GM10847 (cell line): ENCODE measurements around the gene SIK3.

Experiments used
- POLR2A ChIP-seq: IDR thresholded peaks from 2 replicates; pipeline ENCODE4 v1.6.1; 2011; ENCODE audit not compliant: insufficient read length; ENCODE audit errors: extremely low read depth

SIK3 gene

DNA sequence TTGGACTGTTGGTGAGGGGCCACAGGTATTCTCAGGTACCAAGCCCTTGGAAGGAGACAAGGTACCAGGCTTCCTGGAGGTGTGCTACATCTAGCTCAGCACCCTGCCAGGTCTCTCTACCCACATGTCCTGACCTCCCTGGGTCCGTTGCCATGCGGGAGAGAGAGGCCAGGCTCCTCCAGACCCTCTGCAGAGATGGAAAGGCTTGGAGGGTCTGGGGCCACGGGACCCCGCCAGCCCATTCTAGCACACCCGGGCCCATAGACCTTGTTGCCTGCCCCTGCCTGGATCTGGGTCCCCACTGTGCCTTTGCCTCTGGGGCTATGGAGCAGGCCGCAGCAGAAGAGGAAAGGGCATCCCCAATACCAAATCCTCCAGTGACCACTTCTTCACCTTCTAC is 270.8 kb downstream of the SIK3 start:
- TF ChIP-seq POLR2A, result no peak

DNA sequence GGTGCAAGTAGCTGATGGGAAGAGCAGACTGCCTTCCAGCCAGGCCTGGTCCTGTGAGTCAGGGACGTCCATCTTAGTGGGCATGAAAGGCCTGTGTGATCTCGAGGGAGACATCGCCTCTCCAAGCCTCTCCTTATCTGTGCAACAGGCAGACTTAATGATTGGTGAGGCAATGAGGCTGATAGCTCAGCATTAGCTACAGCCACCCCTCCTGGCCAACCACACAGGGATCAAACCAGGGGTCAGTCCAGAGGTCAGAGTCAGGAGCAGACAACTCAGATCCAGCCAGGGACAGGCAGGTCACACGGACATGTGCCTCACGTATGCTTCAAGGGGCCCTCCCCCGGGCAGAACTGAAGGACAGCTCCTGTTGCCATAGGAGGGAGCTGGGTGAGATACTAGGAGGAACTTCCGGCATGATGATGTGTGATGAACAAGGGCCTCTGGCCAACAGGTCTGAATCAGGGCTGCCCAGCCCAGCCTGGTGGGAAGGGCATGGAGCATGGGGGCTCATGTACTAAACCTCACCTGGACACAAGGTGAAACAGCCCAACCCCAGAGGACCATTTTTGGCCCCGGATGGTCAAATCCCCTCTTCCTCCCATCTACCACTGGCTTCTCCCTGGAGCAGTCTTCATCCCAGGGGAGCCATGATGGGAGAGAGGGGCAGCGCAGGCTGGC is 271.3 kb downstream of the SIK3 start:
- TF ChIP-seq POLR2A, result no peak

DNA sequence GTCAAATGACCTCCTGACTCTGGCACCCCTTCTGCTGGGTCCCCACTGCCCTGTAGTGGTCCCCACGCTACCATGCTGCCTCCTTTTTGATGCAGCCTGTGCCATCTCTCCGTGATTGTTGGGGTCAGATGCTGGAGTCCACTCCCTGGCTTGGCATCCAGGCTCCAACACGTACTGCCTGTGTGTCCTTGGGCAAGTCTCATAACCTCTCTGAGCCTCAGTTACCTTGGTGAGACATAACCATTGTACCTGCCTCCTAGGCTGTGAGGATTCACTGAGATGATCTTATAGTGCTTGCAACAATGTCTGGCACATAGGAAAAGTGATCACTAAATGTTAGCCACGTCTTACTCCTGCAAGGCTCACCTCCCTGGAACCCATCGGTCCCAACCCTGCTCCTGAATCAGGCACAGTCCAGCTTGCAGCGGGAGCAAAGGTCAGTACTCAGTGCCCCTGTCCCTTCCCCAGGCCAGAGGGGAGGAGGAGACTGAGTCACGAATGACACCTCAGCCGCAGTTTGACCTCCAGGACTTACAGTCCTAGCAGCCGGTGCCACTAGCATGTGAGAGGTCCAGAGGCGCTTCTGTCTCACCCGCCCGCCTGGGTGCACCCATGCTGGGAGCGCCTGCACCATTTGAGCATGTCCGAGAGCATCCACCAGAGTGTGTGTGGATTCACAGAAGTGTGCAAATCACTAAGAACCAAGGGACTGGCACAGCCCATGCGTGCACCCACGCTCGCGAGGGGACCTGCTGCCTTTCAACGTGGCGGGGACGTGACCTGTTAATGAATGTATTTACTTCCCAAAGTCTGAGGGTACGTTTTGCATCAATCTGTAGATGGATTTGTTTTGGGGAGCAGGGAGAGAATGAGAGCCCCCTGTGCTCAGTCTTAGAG is 272.1 kb downstream of the SIK3 start:
- TF ChIP-seq POLR2A, result no peak

DNA sequence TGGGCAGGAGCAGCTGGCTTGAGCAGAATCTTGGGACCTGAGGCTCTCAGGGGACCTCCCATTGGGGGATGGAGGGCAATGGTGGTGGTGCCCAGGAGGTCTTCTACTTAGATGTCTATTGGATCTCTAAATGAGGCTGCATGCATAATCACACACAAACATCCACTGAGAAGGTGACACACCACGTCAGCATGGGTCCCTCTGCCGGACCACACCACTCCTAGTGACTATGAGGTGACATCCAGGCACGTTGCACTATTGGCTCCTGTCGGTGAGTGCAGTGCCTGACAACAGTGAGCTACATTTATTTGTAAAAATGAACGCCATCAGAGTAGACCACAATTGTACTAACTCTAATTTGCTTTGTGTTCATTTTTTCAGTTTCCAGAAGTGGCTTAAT is 272.8 kb downstream of the SIK3 start:
- TF ChIP-seq POLR2A, result no peak

DNA sequence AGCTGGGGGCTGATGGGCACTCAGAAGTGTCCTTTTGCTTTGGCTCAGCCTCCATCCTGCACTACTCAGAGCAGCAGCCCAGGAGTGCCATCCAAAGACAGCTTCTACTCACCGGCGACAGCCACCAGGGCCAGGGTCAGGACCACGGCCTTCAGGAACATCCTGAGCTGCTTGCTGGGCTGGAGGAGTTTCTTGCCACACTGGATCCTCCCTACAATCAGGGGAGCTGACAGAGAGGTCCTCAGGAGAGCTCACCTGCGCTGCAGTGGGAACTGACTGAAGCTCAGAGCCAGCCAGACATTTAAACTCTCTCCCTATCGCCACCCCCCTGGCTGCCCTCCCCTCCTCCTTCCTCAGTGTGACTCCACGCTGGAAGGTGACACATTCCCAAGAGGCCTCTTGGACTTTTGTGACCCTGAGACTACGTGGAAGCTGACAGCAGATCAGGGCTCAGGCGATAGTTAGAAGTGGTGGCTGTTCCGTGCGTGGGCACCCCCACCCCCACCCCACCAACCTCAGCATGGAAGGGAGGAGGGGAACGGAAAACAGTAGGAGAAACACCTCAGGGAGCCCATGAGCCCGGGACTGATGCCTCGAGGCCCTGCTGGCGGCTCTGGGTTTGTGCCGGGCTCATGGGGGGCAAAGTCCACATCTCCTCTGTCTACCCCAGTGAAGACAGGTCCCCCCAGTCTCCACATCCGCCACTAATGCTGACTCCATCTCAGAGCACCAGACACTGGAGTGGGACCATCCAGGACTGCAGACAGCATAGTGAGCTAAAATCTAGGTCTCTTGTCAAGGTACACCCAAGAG is 275.0 kb downstream of the SIK3 start, which contains the start of gene APOA4:
TSS of gene APOA4 (minus strand) at position 274 of the 813 bp plus-strand sequence. CDS start at position 161, 113 bp downstream.
- TF ChIP-seq POLR2A, result no peak

DNA sequence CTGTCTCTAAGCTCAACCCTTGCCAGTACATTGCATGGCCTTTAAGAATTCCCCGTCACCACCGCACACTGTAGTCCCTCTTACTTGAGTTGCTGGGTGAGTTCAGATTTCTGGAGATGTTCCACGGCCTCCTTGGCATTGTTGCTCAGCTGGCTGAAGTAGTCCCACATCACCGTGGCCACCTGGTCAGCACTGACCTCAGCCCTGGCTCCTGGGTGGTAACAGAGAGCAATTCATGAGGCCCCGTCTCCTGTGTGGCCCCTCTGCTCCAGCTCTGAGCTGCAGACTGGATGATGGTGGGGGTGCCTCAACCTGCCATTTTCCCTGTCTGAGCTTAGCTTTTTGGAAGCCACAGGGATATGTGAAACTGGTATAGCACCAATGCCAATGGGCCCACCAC is 275.7 kb downstream of the SIK3 start:
- TF ChIP-seq POLR2A, result no peak

DNA sequence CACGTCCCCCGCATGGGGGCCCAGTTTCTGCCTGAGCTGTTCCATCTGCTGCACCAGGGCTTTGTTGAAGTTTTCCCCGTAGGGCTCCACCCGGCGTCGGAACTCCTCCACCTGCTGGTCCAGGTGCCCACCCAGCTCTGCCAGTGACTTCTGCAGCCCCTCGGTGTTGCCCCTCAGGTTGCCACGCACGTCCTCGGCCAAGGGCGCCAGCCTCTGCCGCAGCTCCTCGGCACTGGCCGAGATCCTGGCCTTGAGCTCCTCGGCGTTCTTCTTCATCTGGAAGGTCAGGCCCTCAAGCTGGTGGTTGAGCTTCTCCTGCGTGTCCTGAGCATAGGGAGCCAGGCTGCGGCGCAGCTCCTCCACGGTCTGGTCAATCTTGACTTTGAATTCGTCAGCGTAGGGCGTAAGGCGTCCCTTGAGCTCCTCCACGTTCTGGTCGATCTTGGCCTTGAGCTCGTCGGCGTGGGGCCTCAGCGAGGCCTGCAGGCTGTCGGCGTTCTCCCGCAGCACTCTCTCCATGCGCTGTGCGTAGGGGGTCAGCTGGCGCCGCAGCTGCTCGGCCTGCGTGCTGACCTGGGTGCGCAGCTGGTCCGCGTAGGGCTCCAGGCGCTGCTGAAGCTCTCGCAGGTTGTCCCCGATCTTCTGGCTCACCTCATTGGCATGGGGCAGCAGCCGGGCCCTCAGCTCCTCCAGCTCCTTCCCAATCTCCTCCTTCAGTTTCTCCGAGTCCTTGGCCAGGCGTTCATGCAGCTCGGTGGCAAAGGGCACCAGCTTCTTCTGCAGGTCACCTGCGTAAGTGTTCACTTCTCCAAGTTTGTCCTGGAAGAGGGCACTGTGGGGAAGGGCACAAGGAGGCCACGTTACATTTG is 276.9 kb downstream of the SIK3 start:
- no peak for TF ChIP-seq POLR2A

DNA sequence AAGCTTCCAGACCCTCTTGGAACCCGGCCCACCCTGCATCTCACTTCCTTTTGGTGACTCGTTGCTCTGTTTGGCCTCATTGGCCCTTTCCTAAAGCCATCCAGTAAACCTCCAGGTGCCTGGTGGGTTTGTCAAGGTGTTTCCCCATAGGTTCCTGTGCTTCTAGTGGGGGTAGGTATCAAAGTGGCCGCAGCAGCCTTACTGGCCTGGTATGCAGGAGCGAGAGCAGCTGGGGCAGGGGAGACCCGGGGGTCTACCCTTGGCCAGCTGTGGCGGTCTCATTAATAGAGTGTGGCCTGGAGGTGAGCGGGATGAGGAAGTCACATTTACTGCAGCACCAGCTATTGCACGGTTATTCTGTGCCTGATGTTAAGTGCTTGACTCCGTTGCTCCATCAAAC is 279.2 kb downstream of the SIK3 start:
- no peak for TF ChIP-seq POLR2A

DNA sequence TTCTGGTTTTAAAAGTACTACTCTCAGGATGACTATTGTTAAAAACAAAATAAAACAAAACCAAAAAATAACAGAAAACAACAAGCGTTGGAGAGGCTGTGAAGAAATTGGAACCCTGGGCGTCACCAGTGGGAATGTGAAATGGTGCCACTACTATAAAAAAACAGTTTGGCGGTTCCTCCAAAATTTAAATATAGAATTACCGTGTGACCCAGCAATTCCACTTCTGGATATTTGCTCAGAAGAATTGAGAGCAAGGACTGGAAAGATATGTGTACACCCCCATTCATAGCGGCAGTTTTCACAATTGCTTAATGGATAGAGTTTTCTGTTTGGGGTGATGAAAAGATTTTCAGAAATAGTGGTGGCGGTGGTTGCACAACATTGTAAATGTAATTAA is 283.7 kb downstream of the SIK3 start:
- no peak for TF ChIP-seq POLR2A

DNA sequence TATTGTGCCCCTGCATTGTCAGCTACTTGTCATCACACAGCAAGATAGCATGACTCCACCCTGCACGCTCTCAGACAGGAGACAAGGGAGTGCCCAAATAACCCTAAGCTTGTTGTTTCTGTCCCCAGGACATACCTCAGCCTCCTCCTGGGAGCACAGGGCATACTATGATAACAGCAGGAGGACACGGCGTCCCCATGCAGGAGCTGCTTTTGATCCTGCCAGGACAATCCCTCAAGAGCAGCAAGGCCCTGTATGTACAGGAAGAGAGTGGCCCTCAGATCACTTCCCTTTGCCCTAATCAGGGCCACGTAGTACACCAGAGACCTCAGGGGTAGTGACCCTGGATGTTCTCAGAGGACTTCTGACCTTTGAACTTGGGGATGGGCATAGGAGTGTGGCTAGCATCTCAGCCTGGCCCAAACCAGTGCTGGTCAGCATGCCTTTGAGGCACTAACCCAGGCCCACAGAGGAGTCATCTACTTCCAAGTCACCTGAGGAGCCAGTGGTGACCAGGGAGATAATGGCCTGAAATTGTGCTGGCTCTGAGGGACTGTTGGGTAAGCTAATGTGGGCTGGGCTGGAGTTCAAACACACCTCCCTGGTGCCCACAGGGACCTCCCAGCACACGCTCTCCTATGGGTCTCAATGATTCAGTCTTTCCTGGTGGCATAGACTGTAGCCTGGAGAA is 284.3 kb downstream of the SIK3 start:
- TF ChIP-seq POLR2A, result no peak

DNA sequence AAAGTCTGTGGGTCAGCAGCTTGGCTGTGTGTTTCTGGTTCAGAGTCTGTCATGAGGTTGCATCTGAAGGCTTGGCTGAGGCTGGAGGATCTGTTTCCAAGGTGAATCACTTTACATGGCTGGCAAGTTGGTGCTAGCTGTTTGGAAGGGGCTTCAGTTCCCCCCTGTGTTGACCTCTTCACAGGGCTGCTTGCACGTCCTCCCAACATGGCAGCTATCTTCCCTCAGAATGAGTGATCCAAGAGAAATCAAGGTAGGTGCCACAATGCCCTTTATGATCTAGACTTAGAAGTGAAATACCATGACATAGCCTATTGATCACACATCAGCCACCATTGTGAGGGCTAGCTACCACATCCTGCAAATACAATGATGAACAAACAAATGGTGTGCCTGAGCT is 285.1 kb downstream of the SIK3 start:
- no peak for TF ChIP-seq POLR2A

DNA sequence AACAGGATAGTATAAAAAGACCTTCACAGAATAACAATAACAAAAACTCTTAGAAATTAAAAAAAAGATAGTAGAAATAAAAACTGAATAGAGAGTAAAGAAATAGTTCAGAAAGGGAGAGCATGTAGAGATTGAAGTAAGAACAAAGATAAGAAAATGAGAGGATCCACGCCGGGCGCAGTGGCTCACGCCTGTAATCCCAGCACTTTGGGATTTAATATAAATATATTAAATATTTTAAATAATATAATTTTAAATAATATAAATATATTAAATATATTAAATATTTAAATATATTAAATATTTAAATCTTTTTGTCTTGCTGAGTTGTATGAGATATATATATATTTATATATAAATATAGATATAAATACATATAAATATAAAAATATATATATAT is 286.1 kb downstream of the SIK3 start:
- TF ChIP-seq POLR2A, result no peak

DNA sequence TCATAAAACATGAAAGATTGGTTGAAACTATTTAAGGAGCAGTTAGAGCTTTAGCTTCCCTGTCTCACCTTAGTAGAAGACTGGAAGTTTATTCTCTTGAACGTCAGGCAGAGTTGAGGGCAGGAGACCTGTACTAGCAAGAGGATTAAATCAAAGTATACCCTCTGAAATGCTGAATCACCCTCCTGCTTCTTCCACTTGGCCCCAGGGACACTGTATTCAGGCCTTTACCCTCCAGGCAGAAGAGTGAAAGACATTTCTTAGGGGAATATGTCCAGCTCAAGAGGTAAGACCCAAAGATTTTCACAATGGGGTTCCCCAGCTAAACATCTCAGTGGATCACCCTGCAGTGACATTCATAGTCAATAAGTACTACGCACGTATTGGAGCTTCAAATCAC is 287.0 kb downstream of the SIK3 start:
- no peak for TF ChIP-seq POLR2A
